ENCODE measurements around the gene PPWD1. TPM values are rescaled to one million over a fixed set of nuclear protein-coding genes. Genes with fewer than 3 reads are reported as not detected.
A peak's percentile ranks its signal among the peaks of the same experiment; 100 is the strongest.

Gene PPWD1
- total and polyA plus RNA-seq, 2 of the 13 experiments (the other 11 are each of a cell fraction or from before 2014, with no cell fraction given), result 7.4 to 44.3 TPM

DNA sequence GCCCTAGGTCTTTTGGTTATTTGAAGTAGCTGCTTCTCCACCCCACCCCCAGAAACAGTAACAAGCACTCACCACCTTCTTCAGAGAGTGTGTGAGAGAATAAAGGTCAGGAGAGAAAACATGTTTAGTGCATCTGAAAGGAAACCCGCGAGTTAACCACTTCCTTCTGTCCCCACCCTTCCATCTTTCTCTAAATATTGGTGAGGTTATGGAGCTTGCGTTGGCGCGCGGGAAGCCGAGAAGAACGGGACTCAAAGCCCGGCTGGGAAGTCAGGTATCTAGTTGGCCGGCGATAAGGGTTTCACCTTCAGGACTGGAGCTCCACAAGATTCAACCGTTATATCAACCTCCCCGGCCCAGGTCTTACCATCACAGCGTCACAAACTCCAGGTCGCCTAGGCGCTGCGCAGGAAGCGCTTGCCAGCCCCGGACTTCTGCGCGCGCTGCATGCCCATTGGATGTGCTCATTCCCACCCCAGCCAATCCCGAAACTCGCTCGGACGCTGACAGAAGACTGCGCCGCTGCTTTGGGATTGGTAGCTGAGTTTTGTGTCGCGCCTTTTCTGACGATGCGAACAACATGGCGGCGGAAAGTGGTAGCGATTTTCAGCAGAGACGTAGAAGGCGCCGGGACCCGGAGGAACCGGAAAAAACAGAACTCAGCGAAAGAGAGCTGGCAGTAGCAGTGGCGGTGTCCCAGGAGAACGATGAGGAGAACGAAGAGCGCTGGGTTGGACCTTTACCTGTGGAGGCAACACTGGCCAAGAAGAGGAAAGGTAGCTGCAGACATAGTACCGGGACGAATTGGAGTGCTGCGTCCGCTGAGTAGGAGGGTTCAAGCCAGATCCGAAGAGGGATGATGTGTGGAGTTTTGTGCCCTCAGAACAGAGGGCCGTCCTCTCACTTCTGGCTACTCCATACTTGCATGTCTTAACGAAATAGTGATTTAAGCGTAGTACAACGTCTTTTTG, at the start of gene PPWD1, which contains the start of gene CENPK (continued):
- TF ChIP-seq HOXD1 (CRISPR knock-in tag; IDR thresholded peaks at IDR 0.05) (no peak), ZNF564 (CRISPR knock-in tag; IDR thresholded peaks at IDR 0.05) (0 out of 2 replicates have a peak, but pooled peaks have one; percentile 67), ZNF225 (CRISPR knock-in tag; IDR thresholded peaks at IDR 0.05) (0 out of 2 replicates have a peak, but pooled peaks have one; percentile 34), ZNF292 (CRISPR knock-in tag; IDR thresholded peaks at IDR 0.05; ENCODE audit: borderline replicate concordance, low read depth) (peak; percentile 30; the same call in 1 of the 2 replicates), FOXK1 (CRISPR knock-in tag; IDR thresholded peaks at IDR 0.05; ENCODE audit: borderline replicate concordance, low read depth) (peak; percentile 90), ZBTB42 (CRISPR knock-in tag; IDR thresholded peaks at IDR 0.05) (0 out of 2 replicates have a peak, but pooled peaks have one; percentile 55), MIXL1 (CRISPR knock-in tag; IDR thresholded peaks at IDR 0.05) (no peak)
- TF ChIP-seq, protein P1, sequence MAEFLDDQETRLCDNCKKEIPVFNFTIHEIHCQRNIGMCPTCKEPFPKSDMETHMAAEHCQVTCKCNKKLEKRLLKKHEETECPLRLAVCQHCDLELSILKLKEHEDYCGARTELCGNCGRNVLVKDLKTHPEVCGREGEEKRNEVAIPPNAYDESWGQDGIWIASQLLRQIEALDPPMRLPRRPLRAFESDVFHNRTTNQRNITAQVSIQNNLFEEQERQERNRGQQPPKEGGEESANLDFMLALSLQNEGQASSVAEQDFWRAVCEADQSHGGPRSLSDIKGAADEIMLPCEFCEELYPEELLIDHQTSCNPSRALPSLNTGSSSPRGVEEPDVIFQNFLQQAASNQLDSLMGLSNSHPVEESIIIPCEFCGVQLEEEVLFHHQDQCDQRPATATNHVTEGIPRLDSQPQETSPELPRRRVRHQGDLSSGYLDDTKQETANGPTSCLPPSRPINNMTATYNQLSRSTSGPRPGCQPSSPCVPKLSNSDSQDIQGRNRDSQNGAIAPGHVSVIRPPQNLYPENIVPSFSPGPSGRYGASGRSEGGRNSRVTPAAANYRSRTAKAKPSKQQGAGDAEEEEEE (CRISPR knock-in tag; IDR thresholded peaks at IDR 0.05; ENCODE audit: borderline replicate concordance), result no peak
- TF ChIP-seq, protein P2, sequence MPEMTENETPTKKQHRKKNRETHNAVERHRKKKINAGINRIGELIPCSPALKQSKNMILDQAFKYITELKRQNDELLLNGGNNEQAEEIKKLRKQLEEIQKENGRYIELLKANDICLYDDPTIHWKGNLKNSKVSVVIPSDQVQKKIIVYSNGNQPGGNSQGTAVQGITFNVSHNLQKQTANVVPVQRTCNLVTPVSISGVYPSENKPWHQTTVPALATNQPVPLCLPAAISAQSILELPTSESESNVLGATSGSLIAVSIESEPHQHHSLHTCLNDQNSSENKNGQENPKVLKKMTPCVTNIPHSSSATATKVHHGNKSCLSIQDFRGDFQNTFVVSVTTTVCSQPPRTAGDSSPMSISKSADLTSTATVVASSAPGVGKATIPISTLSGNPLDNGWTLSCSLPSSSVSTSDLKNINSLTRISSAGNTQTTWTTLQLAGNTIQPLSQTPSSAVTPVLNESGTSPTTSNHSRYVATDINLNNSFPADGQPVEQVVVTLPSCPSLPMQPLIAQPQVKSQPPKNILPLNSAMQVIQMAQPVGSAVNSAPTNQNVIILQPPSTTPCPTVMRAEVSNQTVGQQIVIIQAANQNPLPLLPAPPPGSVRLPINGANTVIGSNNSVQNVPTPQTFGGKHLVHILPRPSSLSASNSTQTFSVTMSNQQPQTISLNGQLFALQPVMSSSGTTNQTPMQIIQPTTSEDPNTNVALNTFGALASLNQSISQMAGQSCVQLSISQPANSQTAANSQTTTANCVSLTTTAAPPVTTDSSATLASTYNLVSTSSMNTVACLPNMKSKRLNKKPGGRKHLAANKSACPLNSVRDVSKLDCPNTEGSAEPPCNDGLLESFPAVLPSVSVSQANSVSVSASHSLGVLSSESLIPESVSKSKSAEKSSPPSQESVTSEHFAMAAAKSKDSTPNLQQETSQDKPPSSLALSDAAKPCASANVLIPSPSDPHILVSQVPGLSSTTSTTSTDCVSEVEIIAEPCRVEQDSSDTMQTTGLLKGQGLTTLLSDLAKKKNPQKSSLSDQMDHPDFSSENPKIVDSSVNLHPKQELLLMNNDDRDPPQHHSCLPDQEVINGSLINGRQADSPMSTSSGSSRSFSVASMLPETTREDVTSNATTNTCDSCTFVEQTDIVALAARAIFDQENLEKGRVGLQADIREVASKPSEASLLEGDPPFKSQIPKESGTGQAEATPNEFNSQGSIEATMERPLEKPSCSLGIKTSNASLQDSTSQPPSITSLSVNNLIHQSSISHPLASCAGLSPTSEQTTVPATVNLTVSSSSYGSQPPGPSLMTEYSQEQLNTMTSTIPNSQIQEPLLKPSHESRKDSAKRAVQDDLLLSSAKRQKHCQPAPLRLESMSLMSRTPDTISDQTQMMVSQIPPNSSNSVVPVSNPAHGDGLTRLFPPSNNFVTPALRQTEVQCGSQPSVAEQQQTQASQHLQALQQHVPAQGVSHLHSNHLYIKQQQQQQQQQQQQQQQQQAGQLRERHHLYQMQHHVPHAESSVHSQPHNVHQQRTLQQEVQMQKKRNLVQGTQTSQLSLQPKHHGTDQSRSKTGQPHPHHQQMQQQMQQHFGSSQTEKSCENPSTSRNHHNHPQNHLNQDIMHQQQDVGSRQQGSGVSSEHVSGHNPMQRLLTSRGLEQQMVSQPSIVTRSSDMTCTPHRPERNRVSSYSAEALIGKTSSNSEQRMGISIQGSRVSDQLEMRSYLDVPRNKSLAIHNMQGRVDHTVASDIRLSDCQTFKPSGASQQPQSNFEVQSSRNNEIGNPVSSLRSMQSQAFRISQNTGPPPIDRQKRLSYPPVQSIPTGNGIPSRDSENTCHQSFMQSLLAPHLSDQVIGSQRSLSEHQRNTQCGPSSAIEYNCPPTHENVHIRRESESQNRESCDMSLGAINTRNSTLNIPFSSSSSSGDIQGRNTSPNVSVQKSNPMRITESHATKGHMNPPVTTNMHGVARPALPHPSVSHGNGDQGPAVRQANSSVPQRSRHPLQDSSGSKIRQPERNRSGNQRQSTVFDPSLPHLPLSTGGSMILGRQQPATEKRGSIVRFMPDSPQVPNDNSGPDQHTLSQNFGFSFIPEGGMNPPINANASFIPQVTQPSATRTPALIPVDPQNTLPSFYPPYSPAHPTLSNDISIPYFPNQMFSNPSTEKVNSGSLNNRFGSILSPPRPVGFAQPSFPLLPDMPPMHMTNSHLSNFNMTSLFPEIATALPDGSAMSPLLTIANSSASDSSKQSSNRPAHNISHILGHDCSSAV (CRISPR knock-in tag; IDR thresholded peaks at IDR 0.05; ENCODE audit: borderline replicate concordance), result no peak
- TF ChIP-seq, protein P3, sequence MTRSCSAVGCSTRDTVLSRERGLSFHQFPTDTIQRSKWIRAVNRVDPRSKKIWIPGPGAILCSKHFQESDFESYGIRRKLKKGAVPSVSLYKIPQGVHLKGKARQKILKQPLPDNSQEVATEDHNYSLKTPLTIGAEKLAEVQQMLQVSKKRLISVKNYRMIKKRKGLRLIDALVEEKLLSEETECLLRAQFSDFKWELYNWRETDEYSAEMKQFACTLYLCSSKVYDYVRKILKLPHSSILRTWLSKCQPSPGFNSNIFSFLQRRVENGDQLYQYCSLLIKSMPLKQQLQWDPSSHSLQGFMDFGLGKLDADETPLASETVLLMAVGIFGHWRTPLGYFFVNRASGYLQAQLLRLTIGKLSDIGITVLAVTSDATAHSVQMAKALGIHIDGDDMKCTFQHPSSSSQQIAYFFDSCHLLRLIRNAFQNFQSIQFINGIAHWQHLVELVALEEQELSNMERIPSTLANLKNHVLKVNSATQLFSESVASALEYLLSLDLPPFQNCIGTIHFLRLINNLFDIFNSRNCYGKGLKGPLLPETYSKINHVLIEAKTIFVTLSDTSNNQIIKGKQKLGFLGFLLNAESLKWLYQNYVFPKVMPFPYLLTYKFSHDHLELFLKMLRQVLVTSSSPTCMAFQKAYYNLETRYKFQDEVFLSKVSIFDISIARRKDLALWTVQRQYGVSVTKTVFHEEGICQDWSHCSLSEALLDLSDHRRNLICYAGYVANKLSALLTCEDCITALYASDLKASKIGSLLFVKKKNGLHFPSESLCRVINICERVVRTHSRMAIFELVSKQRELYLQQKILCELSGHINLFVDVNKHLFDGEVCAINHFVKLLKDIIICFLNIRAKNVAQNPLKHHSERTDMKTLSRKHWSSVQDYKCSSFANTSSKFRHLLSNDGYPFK (CRISPR knock-in tag; IDR thresholded peaks at IDR 0.05; ENCODE audit: borderline replicate concordance), result peak; percentile 85; the same call in 1 of the 2 replicates
- TF ChIP-seq, protein P4, sequence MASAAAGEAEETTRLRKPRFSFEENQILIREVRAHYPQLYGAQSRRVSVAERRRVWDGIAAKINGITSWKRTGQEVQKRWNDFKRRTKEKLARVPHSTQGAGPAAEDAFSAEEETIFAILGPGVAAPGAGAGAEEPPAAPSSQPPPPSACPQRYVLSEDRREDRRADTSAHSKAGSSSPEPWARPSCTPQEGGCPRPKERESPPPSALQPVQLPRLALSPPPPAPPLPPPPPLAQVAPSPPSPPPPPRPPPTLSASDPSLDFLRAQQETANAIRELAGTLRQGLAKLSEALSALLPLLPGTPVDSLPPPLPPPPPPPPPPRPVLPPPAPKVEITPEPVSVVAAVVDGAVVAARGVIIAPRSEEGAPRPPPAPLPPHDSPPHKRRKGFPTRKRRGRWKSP (CRISPR knock-in tag; IDR thresholded peaks at IDR 0.05), result peak; percentile 76; the same call in 1 of the 2 replicates

Measured in HepG2 (cell line).